Measurements from ENCODE around the gene PTPRT. TPM values are rescaled to one million over a fixed set of nuclear protein-coding genes. Genes with fewer than 3 reads are reported as not detected.

Gene PTPRT
- total RNA-seq, 6 experiments from 2014 or later: not detected

GRCh38 chr20:42507874-42508273 is 681.8 kb downstream of the PTPRT start:
- Mint-ChIP-seq H3K4me1 (ENCODE audit: low read depth) (no peaks in the 10 kb centered on the region), H3K4me3 (no peak overlapping the region), H3K36me3 (ENCODE audit: low read depth) (no peaks in the 10 kb centered on the region), H3K9me3 (peaks cover 18% of the 10 kb centered on the region), H3K27ac (no peak overlapping the region), H3K27me3 (ENCODE audit: insufficient read depth) (no peaks in the 10 kb centered on the region)
- no peak for DNase-seq
- no peak for TF ChIP-seq CTCF (IDR thresholded peaks at IDR 0.05)

GRCh38 chr20:42506397-42506796 is 683.3 kb downstream of the PTPRT start:
- no peak for DNase-seq

GRCh38 chr20:42502591-42502990 is 687.1 kb downstream of the PTPRT start:
- no peak for DNase-seq
- TF ChIP-seq CTCF (IDR thresholded peaks at IDR 0.05): no peak
- Mint-ChIP-seq H3K9me3 (peaks cover 29% of the 10 kb centered on the region), H3K27ac (no peak overlapping the region), H3K27me3 (ENCODE audit: insufficient read depth) (no peaks in the 10 kb centered on the region), H3K4me3 (no peak overlapping the region), H3K4me1 (ENCODE audit: low read depth) (no peaks in the 10 kb centered on the region), H3K36me3 (ENCODE audit: low read depth) (no peaks in the 10 kb centered on the region)

More at GRCh38 chr20:42506397-42506796, 683.3 kb downstream of the PTPRT start:
- H3K4me1 Mint-ChIP-seq (ENCODE audit: low read depth): no peaks in the 10 kb centered on the region
- H3K27me3 Mint-ChIP-seq (ENCODE audit: insufficient read depth): no peaks in the 10 kb centered on the region
- no peak overlapping the region for H3K4me3 Mint-ChIP-seq
- no peaks in the 10 kb centered on the region for H3K36me3 Mint-ChIP-seq (ENCODE audit: low read depth)
- no peak for TF ChIP-seq CTCF (IDR thresholded peaks at IDR 0.05)
- H3K27ac Mint-ChIP-seq: no peak overlapping the region
- H3K9me3 Mint-ChIP-seq: peaks cover 18% of the 10 kb centered on the region

- H3K9me3 Mint-ChIP-seq: peaks cover 39% of the 10 kb centered on the region
- no peak for TF ChIP-seq CTCF (IDR thresholded peaks at IDR 0.05)
- DNase-seq: no peak
- H3K36me3 Mint-ChIP-seq (ENCODE audit: low read depth): 0 out of 2 replicates have a peak, but pooled peaks cover 5% of the 10 kb centered on the region
- no peaks in the 10 kb centered on the region for H3K27me3 Mint-ChIP-seq (ENCODE audit: insufficient read depth)
- no peaks in the 10 kb centered on the region for H3K4me1 Mint-ChIP-seq (ENCODE audit: low read depth)
- H3K4me3 Mint-ChIP-seq: no peak overlapping the region
- H3K27ac Mint-ChIP-seq: no peak overlapping the region
Observed at GRCh38 chr20:42496595-42496994, 693.1 kb downstream of the PTPRT start.

- no peak for TF ChIP-seq CTCF (IDR thresholded peaks at IDR 0.05)
- H3K9me3 Mint-ChIP-seq: peaks cover 35% of the 10 kb centered on the region
- H3K36me3 Mint-ChIP-seq (ENCODE audit: low read depth): 0 out of 2 replicates have a peak, but pooled peaks cover 5% of the 10 kb centered on the region
- H3K4me3 Mint-ChIP-seq: no peak overlapping the region
- H3K4me1 Mint-ChIP-seq (ENCODE audit: low read depth): no peaks in the 10 kb centered on the region
- H3K27me3 Mint-ChIP-seq (ENCODE audit: insufficient read depth): no peaks in the 10 kb centered on the region
- no peak overlapping the region for H3K27ac Mint-ChIP-seq
- DNase-seq: no peak
Observed at GRCh38 chr20:42494290-42494689, 695.4 kb downstream of the PTPRT start.

- 0 out of 2 replicates have a peak, but pooled peaks cover 5% of the 10 kb centered on the region for H3K36me3 Mint-ChIP-seq (ENCODE audit: low read depth)
- no peaks in the 10 kb centered on the region for H3K4me1 Mint-ChIP-seq (ENCODE audit: low read depth)
- no peak for DNase-seq
- no peak overlapping the region for H3K4me3 Mint-ChIP-seq
- H3K27ac Mint-ChIP-seq: no peak overlapping the region
- H3K27me3 Mint-ChIP-seq (ENCODE audit: insufficient read depth): no peaks in the 10 kb centered on the region; the same call in 1 of the 2 replicates
- no peak for TF ChIP-seq CTCF (IDR thresholded peaks at IDR 0.05)
- H3K9me3 Mint-ChIP-seq: peaks cover 29% of the 10 kb centered on the region
Observed at GRCh38 chr20:42493001-42493400, 696.7 kb downstream of the PTPRT start.
